GM20431 (cell line): ENCODE measurements around the gene CSMD2.

Experiments used
- in situ Hi-C: fragments of 300-500 bp; cut with MseI, MboI; formaldehyde crosslinking; loops from one replicate; pipeline ENCODE4 v1.15.0; 2020; ENCODE audit warnings: low sequenced_read_pairs; ENCODE audit not compliant: unreplicated experiment

Gene CSMD2

DNA sequence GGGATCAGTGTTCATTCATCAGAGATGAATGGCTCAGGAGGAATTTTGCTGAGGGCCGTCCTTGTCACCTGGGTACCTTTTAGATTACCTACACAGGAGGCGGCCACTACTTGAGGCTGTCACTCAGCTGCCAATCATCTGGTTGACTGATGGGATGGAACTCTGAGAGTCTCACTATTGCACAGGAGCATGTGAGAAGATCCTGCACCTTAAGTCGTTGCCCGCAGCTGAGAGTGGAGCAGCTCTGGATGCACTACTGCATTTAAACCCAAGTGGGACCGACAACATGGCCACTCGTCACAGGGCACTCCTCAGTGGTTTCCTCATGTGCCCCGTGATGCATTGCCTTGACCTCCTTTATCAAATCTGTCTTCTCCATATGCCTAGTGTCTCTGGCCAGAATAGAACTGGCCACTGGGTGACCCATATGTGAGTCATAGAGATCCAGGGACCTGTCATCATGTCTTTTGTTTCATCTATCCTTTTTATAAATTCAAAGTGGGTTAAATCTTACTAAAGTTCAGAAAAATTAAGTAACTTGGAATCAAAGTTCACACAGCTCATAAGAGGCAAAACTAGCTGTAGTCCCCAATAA, 527.1 kb downstream of the CSMD2 start:
- in situ Hi-C loops = loop anchor here (25.0 kb wide), 1 partner anchor 1099 kb away; no protein-coding TSS in a partner anchor

GRCh38 chr1:33636209-33636608, 528.8 kb downstream of the CSMD2 start:
- in situ Hi-C loops = loop anchor here (25.0 kb wide), 1 partner anchor 1101 kb away; no protein-coding TSS in a partner anchor

DNA sequence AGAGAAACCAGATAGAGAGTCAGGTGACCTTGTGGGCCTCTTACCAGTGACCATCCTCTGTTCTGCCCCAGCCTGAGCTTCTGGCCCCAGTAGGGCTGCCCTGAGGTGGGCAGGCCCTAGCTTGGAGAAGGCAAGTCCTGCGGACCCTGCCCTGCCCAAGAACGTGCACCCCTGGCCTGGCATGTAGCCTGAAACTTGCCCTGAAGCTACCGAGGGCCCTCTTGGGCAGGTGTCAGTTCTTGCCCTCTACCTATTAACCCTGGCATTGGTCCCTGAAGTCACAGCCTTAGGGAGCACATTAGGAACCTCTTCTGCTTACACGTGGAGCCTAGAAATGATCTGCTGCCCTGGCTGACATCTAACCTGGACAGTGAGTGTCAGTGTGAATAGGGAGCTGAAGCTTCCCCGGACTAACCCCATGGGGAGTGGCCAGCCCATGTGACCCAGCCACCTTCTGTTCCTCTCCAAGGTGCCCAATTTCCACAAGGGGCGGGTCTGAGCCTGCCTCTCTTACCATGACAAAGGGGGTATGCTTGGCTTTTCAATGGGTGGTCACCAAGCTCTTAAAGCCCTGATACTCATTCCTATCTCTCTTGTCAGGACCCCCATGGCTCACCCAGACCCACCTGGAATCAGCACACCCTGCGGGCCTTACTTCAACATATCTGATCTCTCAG, 529.6 kb downstream of the CSMD2 start:
- in situ Hi-C loops = loop anchor here (25.0 kb wide), 1 partner anchor 1102 kb away; no protein-coding TSS in a partner anchor

GRCh38 chr1:33634806-33635205, 530.2 kb downstream of the CSMD2 start:
- in situ Hi-C loops = loop anchor here (25.0 kb wide), 1 partner anchor 1102 kb away; no protein-coding TSS in a partner anchor

DNA sequence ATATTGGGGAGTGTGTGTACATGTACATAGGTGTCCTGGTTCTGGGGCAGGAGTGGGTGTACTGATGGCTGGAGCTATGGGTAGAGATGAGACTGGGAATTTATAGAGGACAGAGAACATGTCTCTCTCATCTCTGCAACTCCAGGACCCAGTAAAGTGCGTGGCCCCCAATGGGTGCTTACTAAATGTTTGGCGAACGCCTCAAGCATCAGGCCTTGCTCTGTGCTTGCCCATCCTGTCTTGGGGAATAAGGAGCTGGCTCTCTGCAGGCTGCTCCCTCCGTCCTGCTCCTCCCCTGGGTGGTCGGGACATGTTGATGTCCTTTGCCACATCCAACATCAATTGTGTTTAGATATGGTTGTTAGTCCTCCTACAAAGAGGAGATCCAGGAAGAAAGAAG, 530.9 kb downstream of the CSMD2 start:
- in situ Hi-C loops = loop anchor here (25.0 kb wide), 1 partner anchor 1103 kb away; no protein-coding TSS in a partner anchor

DNA sequence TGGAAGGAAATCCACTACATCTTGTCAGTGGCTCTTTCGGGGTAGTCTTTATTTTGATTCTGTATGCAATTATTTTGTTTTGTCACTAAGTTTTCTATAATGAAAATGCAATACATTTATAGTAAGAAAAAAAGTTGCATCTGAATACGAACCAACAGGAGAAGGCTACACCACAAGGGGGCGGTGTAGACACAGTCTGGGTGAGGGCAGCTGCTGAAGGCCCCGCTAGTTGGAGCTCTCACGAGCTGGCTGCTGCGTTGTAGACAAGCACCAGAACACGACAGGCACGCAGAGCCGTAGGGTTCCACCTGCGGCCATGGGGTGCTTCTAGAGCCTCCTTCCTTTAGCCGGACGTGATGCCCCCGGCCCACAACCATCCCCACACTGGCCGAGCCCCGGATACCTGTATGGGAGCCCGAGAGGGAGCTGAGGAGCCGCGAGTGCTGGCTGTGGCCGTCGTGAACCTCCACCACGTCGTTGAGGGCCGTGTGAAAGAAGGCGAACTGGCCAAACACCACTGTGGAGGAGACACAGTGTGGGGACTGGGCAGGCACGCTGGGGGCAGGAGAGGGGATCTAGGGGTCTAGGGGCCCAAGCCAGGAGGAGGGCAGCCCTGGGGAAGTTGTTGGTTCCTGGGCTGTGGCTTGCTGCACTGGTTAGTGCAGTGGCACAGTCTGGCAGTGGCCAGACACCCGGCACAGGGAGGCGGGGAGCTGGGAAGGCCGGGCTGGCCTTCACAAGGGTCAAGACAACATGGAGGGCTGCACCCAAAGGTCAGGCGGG, 531.8 kb downstream of the CSMD2 start:
- in situ Hi-C loops = loop anchor here (25.0 kb wide), 1 partner anchor 1104 kb away; no protein-coding TSS in a partner anchor

- in situ Hi-C loops = loop anchor here (25.0 kb wide), 1 partner anchor 1107 kb away; no protein-coding TSS in a partner anchor
Measured at GRCh38 chr1:33630686-33631085, 534.3 kb downstream of the CSMD2 start.

- in situ Hi-C loops = loop anchor here (25.0 kb wide), 1 partner anchor 1110 kb away; no protein-coding TSS in a partner anchor
Measured at GRCh38 chr1:33626801-33627200, 538.2 kb downstream of the CSMD2 start.

GRCh38 chr1:33624991-33625870, 539.8 kb downstream of the CSMD2 start:
- in situ Hi-C loops = loop anchor here (25.0 kb wide), 1 partner anchor 1112 kb away; no protein-coding TSS in a partner anchor

- in situ Hi-C loops = no loop called here
Measured at GRCh38 chr1:33624261-33624990, 540.6 kb downstream of the CSMD2 start.

DNA sequence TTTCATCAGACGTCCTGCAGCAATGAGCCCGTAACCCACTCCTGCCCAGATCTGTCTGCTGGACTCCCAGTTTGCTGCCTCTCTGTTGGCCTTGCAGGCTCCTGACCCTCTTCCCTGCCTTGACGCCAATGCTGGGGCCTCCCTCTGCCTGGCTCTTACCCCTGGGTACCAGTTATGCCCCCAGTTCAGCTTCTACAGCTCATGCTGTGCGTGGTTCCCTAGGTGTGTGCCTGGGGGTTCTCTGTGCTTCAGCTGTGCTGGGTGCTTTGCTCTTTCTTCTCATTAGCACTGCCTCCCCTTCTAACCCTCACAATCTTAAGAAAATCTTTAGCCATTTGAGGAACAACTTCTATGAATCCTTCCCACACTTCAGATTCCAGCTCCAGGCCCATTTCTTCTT, 541.2 kb downstream of the CSMD2 start:
- in situ Hi-C loops = no loop called here

- in situ Hi-C loops = no loop called here
Measured at GRCh38 chr1:33622757-33623156, 542.3 kb downstream of the CSMD2 start.

- in situ Hi-C loops = no loop called here
Measured at GRCh38 chr1:33618636-33619035, 546.4 kb downstream of the CSMD2 start.

GRCh38 chr1:33617451-33617850, 547.6 kb downstream of the CSMD2 start:
- in situ Hi-C loops = no loop called here

GRCh38 chr1:33616780-33617179, 548.2 kb downstream of the CSMD2 start:
- in situ Hi-C loops = no loop called here

DNA sequence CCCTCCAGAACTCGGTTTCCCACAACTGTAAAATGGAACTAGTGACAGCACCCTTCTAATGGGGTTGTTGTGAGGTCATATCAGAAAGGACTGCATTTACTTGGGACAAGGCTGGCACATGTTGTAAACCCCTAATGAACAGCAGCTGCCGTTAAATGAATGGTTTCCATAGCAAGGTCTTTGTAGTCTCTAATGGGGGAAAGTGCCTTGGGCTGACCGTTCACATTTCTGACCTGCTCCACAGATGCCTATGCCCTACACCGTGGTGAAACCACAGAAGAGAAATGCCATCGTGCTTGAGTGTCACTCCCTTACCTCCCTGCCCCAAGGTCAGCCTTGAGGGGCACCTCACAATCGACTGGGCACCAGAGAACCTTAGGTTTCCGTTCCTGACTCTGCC, 549.5 kb downstream of the CSMD2 start:
- in situ Hi-C loops = no loop called here

GRCh38 chr1:33610864-33611455, 554.1 kb downstream of the CSMD2 start:
- in situ Hi-C loops = no loop called here

DNA sequence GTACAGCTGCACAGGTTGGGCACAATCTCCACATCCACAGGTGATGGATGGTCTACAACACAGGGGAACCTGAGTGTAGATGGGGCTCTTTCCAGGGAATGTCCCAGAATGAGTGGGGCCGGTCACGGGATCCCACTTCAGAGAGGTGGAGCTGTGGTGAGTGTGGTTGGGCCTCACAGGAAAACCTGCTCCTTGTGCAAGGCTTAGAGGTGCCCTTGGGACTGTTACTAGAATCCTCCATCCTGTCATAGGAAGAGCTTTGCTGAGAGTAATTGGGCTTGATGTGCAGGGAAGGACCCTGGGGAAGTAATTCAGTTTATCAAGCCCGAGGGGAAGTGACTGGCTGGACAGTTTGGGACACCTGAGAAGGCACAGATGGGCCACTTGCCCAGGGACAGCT, 554.6 kb downstream of the CSMD2 start:
- in situ Hi-C loops = no loop called here

DNA sequence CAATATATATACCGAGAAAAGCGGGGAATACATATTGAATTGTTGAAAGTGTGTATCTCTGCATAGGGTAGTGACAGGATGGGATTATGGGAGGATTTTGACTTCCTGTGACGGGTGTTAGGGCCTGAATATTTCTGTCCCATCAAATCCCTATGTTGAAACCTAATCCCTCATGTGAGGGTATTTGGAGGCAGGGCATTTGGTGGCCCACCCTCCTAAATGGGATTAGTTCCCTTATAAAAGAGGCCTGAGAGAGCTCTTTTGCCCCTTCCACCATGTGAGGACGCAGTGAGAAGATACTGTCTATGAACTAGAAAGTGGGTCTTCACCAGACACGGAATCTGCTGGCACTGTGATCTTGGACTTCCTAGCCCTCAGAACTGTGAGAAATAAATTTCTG, 555.3 kb downstream of the CSMD2 start:
- in situ Hi-C loops = no loop called here
